Activated CD4-positive, alpha-beta memory T cell treated with anti-CD3 and anti-CD28 coated beads, Interleukin-2, amount 10 ng/mL, durations not matched to agents 7 days and 5 days (primary cell): ENCODE data around the gene SERPINB6. TPM values are rescaled to one million over a fixed set of nuclear protein-coding genes. Genes with fewer than 3 reads are reported as not detected.

Source experiments
- CTCF ChIA-PET: fragments of 350-600 bp; sonication (Branson Sonifier 250); formaldehyde crosslinking; loops from one replicate; lab custom pipeline; 2021; ENCODE audit warnings: antibody characterized with exemption, inconsistent platforms; lab: Charles Lee
- POLR2A ChIA-PET: fragments of 350-600 bp; sonication (Branson Sonifier 250); formaldehyde crosslinking; loops from one replicate; lab custom pipeline; 2021; ENCODE audit warnings: antibody characterized with exemption; lab: Charles Lee
- DNase-seq: peaks from one replicate; pipeline ENCODE4 v3.0.0-alpha.2; 2020
- H3K27ac Mint-ChIP-seq: one replicate; pipeline ENCODE4 v1.8.0; 2021; ENCODE audit warnings: mild to moderate bottlenecking, mixed read lengths
- H3K27me3 Mint-ChIP-seq: one replicate; pipeline ENCODE4 v1.8.0; 2021; ENCODE audit warnings: mixed read lengths
- H3K36me3 Mint-ChIP-seq: one replicate; pipeline ENCODE4 v1.8.0; 2021; ENCODE audit warnings: low read depth, mixed read lengths
- H3K4me1 Mint-ChIP-seq: one replicate; pipeline ENCODE4 v1.8.0; 2021; ENCODE audit warnings: mixed read lengths
- H3K4me3 Mint-ChIP-seq: one replicate; pipeline ENCODE4 v1.8.0; 2021; ENCODE audit warnings: mild to moderate bottlenecking, mixed read lengths
- H3K9me3 Mint-ChIP-seq: one replicate; pipeline ENCODE4 v1.8.0; 2021; ENCODE audit warnings: mixed read lengths
- total RNA-seq, 2 experiments: library from RNA; stranded (reverse); gene quantifications; one replicate each; pipeline ENCODE4 v1.2.3, GENCODE V29; 2021

SERPINB6 gene
- total RNA-seq, 2 experiments from 2014 or later = 19.8 to 20.1 TPM

GRCh38 chr6:2921520-2922115 is 49.7 kb downstream of the SERPINB6 start:
- Mint-ChIP-seq H3K4me1 (peaks cover 35% of the 10 kb centered on the region), H3K27ac (no peak overlapping the region), H3K36me3 (peaks cover 6% of the 10 kb centered on the region), H3K4me3 (no peak overlapping the region), H3K27me3 (peaks cover 14% of the 10 kb centered on the region), H3K9me3 (peaks cover 3% of the 10 kb centered on the region)
- POLR2A ChIA-PET = no interaction called here
- no peak for DNase-seq
- CTCF ChIA-PET = interaction anchor here (1.0 kb wide), 1 partner anchor 9 kb away, joined by 3 read pairs; no protein-coding TSS in a partner anchor

- H3K27ac Mint-ChIP-seq = no peak overlapping the region
- ChIA-PET CTCF (interaction anchor here (1.0 to 2.0 kb wide), 2 partner anchors 10 to 11 kb away, joined by 3 to 6 read pairs; no protein-coding TSS in a partner anchor), POLR2A (no interaction called here)
Observed at GRCh38 chr6:2920671-2921112, 50.7 kb downstream of the SERPINB6 start.

GRCh38 chr6:2919886-2920285 is 51.5 kb downstream of the SERPINB6 start:
- H3K27ac Mint-ChIP-seq = no peak overlapping the region
- peaks cover 3% of the 10 kb centered on the region for H3K9me3 Mint-ChIP-seq
- H3K27me3 Mint-ChIP-seq = peaks cover 11% of the 10 kb centered on the region
- DNase-seq = no peak
- no peak overlapping the region for H3K4me3 Mint-ChIP-seq
- ChIA-PET CTCF (interaction anchor here (2.0 kb wide), 1 partner anchor 12 kb away, joined by 6 read pairs; no protein-coding TSS in a partner anchor), POLR2A (no interaction called here)
- H3K36me3 Mint-ChIP-seq = peaks cover 6% of the 10 kb centered on the region
- H3K4me1 Mint-ChIP-seq = peaks cover 32% of the 10 kb centered on the region

More at GRCh38 chr6:2920671-2921112, 50.7 kb downstream of the SERPINB6 start:
- Mint-ChIP-seq H3K4me3 (no peak overlapping the region), H3K4me1 (peaks cover 35% of the 10 kb centered on the region), H3K9me3 (peaks cover 3% of the 10 kb centered on the region), H3K27me3 (peaks cover 11% of the 10 kb centered on the region), H3K36me3 (peaks cover 6% of the 10 kb centered on the region)
- DNase-seq = no peak

GRCh38 chr6:2919401-2919800 is 52.0 kb downstream of the SERPINB6 start:
- ChIA-PET POLR2A (no interaction called here), CTCF (interaction anchor here (2.0 kb wide), 1 partner anchor 12 kb away, joined by 6 read pairs; no protein-coding TSS in a partner anchor)
- H3K4me3 Mint-ChIP-seq = no peak overlapping the region
- H3K27me3 Mint-ChIP-seq = peaks cover 9% of the 10 kb centered on the region
- peaks cover 6% of the 10 kb centered on the region for H3K36me3 Mint-ChIP-seq
- H3K27ac Mint-ChIP-seq = peak overlapping the region; percentile 55
- H3K4me1 Mint-ChIP-seq = peaks cover 28% of the 10 kb centered on the region
- peaks cover 3% of the 10 kb centered on the region for H3K9me3 Mint-ChIP-seq
- no peak for DNase-seq

- ChIA-PET POLR2A (no interaction called here), CTCF (interaction anchor here (1.1 to 2.0 kb wide), 2 partner anchors 13 to 16 kb away, joined by 6 to 8 read pairs; no protein-coding TSS in a partner anchor)
Observed at GRCh38 chr6:2918936-2919335, 52.4 kb downstream of the SERPINB6 start.

GRCh38 chr6:2917801-2918445 is 53.4 kb downstream of the SERPINB6 start:
- POLR2A ChIA-PET = no interaction called here
- Mint-ChIP-seq H3K27me3 (peaks cover 6% of the 10 kb centered on the region), H3K36me3 (peaks cover 6% of the 10 kb centered on the region), H3K9me3 (peaks cover 3% of the 10 kb centered on the region), H3K27ac (no peak overlapping the region), H3K4me1 (peaks cover 23% of the 10 kb centered on the region), H3K4me3 (no peak overlapping the region)
- DNase-seq = no peak
- CTCF ChIA-PET = interaction anchor here (1.1 kb wide), 1 partner anchor 15 kb away, joined by 8 read pairs; no protein-coding TSS in a partner anchor

More at GRCh38 chr6:2918936-2919335, 52.4 kb downstream of the SERPINB6 start:
- no peak overlapping the region for H3K4me3 Mint-ChIP-seq
- H3K9me3 Mint-ChIP-seq = peaks cover 3% of the 10 kb centered on the region
- peaks cover 9% of the 10 kb centered on the region for H3K27me3 Mint-ChIP-seq
- peak overlapping the region; percentile 55 for H3K27ac Mint-ChIP-seq
- H3K4me1 Mint-ChIP-seq = peaks cover 26% of the 10 kb centered on the region
- peaks cover 6% of the 10 kb centered on the region for H3K36me3 Mint-ChIP-seq
- DNase-seq = peak; percentile 52

- peaks cover 23% of the 10 kb centered on the region for H3K4me1 Mint-ChIP-seq
- no peak for DNase-seq
- ChIA-PET CTCF (interaction anchor here (0.7 to 4.5 kb wide), 2 partner anchors 10 to 71 kb away, joined by 3 to 30 read pairs; no protein-coding TSS in a partner anchor), POLR2A (no interaction called here)
- no peak overlapping the region for H3K4me3 Mint-ChIP-seq
- H3K36me3 Mint-ChIP-seq = peaks cover 6% of the 10 kb centered on the region
- H3K27ac Mint-ChIP-seq = no peak overlapping the region
- peaks cover 4% of the 10 kb centered on the region for H3K27me3 Mint-ChIP-seq
- H3K9me3 Mint-ChIP-seq = peaks cover 3% of the 10 kb centered on the region
Observed at GRCh38 chr6:2917065-2917464, 54.3 kb downstream of the SERPINB6 start.

- Mint-ChIP-seq H3K27ac (no peak overlapping the region), H3K4me3 (no peak overlapping the region), H3K27me3 (no peaks in the 10 kb centered on the region), H3K4me1 (peaks cover 27% of the 10 kb centered on the region), H3K36me3 (peaks cover 6% of the 10 kb centered on the region), H3K9me3 (peaks cover 3% of the 10 kb centered on the region)
- no peak for DNase-seq
- POLR2A ChIA-PET = interaction anchor here (0.9 kb wide), 1 partner anchor 20 kb away, joined by 3 read pairs; no protein-coding TSS in a partner anchor
- CTCF ChIA-PET = interaction anchor here (0.6 to 4.5 kb wide), 4 partner anchors 11 to 84 kb away, joined by 3 to 30 read pairs (median 3); no protein-coding TSS in a partner anchor
Observed at GRCh38 chr6:2916158-2916925, 55.0 kb downstream of the SERPINB6 start.

- H3K27ac Mint-ChIP-seq = no peak overlapping the region
- POLR2A ChIA-PET = interaction anchor here (1.4 to 1.6 kb wide), 3 partner anchors 11 to 67 kb away, joined by 3 to 5 read pairs (median 4); no protein-coding TSS in a partner anchor
- H3K27me3 Mint-ChIP-seq = no peaks in the 10 kb centered on the region
- H3K4me3 Mint-ChIP-seq = no peak overlapping the region
- peaks cover 4% of the 10 kb centered on the region for H3K36me3 Mint-ChIP-seq
- peaks cover 32% of the 10 kb centered on the region for H3K4me1 Mint-ChIP-seq
- no peak for DNase-seq
- H3K9me3 Mint-ChIP-seq = peaks cover 3% of the 10 kb centered on the region
- CTCF ChIA-PET = interaction anchor here (0.7 to 4.5 kb wide), 5 partner anchors 12 to 73 kb away, joined by 3 to 30 read pairs (median 4); partner anchors contain the start of gene SERPINB1
Observed at GRCh38 chr6:2915150-2915549, 56.2 kb downstream of the SERPINB6 start.

- POLR2A ChIA-PET = interaction anchor here (0.8 to 1.6 kb wide), 5 partner anchors 10 to 68 kb away, joined by 3 to 5 read pairs (median 3); no protein-coding TSS in a partner anchor
- peaks cover 32% of the 10 kb centered on the region for H3K4me1 Mint-ChIP-seq
- H3K9me3 Mint-ChIP-seq = peaks cover 1% of the 10 kb centered on the region
- H3K27me3 Mint-ChIP-seq = no peaks in the 10 kb centered on the region
- H3K27ac Mint-ChIP-seq = no peak overlapping the region
- no peak overlapping the region for H3K4me3 Mint-ChIP-seq
- CTCF ChIA-PET = interaction anchor here (1.1 to 4.5 kb wide), 7 partner anchors 12 to 123 kb away, joined by 3 to 30 read pairs (median 4); partner anchors contain the start of gene SERPINB1
- no peak for DNase-seq
- peaks cover 2% of the 10 kb centered on the region for H3K36me3 Mint-ChIP-seq
Observed at GRCh38 chr6:2914318-2914660, 57.1 kb downstream of the SERPINB6 start.

- ChIA-PET POLR2A (interaction anchor here (0.8 to 1.6 kb wide), 5 partner anchors 10 to 68 kb away, joined by 3 to 5 read pairs (median 3); no protein-coding TSS in a partner anchor), CTCF (interaction anchor here (1.1 to 4.5 kb wide), 8 partner anchors 13 to 122 kb away, joined by 3 to 30 read pairs (median 4); partner anchors contain the start of gene SERPINB1)
- Mint-ChIP-seq H3K4me3 (no peak overlapping the region), H3K36me3 (no peaks in the 10 kb centered on the region), H3K4me1 (peaks cover 27% of the 10 kb centered on the region), H3K9me3 (no peaks in the 10 kb centered on the region), H3K27me3 (no peaks in the 10 kb centered on the region), H3K27ac (no peak overlapping the region)
- no peak for DNase-seq
Observed at GRCh38 chr6:2913621-2914317, 57.6 kb downstream of the SERPINB6 start.
